NCI-H460 (cell line): Measurements from ENCODE around the gene PDCD2L. TPM values are rescaled to one million over a fixed set of nuclear protein-coding genes. Genes with fewer than 3 reads are reported as not detected.
A peak's percentile ranks its signal among the peaks of the same experiment; 100 is the strongest.
"Not testable (repeated sequence)": the region's sequence is repeated elsewhere in the genome, so short reads cannot be mapped to it uniquely, and the experiment has no call there.

Experiments
- DNase-seq: peaks from one replicate; pipeline ENCODE4 v3.0.0-alpha.2; 2016; ENCODE audit warnings: low read depth; ENCODE audit errors: extremely low read depth
- total RNA-seq: library from RNA; depleted of rRNA; stranded (reverse); fragments of >200 nt; shearing (Covaris generic); gene quantifications from 2 replicates; pipeline ENCODE4 v1.2.3, GENCODE V29; 2014

The PDCD2L gene
- total RNA-seq, 1 experiment from 2014 or later, result 24.9 TPM

- DNase-seq, result no peak
These were observed 33.2 kb upstream of the PDCD2L start for GRCh38 chr19:34370983-34371382.

DNA sequence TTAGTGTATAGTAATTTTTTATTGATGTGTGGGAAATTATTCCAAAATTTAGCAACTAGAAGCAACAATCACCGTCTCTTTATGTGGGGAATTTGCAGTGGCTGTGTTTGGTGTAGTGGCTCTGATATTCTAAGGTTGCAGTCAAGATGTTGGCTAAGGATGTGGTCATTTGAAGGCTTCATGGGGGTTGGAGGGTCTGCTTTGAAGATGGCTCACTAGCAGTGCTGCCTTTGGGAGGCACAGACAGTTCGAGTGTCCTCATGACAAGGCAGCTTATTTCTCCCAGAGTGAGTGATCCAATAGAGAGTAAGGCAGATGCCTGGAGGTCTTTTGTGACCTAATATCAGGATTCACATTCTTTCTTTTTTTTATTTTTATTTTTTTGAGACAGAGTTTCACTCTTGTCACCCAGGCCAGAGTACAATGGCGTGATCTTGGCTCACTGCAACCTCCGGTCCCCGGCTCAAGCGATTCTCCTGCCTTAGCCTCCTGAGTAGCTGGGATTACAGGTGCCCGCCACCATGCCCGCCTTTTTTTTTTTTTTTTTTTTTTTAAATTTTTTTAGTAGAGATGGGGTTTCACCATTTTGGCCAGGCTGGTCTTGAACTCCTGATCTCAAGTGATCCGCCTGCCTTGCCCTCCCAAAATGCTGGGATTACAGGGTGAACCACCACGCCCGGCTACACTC is 30.5 kb upstream of the PDCD2L start:
- DNase-seq, result no peak

DNA sequence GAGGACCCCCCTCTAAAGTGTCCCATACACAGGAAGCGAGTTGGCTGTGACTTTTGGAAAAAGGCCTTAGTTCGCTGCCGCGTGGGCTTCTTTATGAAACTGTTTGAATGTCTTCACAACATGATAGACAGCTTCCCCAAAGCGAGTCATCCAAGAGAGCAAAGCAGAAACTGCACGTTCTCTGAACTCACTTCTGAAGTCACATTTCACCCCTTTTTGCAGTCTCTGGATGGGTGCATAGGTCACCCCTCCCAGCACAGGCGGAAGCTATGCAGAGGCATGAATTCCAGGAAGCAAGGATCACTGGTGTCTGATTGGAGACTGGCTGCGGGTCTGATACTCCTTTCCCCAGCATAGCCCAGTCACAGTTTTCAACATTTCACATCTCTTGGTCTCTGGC is 28.6 kb upstream of the PDCD2L start:
- DNase-seq, result no peak

DNA sequence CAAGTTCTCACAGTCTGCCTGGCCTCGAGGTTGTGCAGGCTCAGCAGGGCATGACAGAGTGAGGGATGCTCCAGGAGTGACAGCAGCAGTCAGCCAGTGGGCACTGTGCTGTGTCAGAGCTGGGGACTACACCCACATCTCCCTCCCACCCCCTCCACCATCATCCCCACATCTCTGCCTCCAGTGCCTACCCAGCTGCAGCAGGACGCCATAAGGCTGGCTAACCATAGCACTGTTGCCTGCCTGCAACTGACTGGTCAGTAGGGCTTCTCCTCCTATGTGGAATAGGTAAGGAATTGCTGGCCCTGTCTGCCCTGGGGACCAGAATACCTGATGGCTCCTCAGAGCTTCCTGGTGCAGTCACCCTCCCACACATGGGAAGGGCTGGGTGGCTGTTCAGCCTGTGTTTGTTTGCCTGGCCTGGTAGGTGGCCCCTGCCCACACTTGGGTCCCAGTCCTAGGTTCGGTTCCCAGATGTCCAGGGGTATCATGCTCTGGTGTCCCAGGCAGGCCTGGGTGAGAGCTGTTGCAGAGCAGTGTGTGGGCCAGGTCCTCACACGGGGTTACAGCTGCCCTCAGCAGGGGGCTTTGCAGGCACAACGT is 23.5 kb upstream of the PDCD2L start:
- no peak for DNase-seq

DNA sequence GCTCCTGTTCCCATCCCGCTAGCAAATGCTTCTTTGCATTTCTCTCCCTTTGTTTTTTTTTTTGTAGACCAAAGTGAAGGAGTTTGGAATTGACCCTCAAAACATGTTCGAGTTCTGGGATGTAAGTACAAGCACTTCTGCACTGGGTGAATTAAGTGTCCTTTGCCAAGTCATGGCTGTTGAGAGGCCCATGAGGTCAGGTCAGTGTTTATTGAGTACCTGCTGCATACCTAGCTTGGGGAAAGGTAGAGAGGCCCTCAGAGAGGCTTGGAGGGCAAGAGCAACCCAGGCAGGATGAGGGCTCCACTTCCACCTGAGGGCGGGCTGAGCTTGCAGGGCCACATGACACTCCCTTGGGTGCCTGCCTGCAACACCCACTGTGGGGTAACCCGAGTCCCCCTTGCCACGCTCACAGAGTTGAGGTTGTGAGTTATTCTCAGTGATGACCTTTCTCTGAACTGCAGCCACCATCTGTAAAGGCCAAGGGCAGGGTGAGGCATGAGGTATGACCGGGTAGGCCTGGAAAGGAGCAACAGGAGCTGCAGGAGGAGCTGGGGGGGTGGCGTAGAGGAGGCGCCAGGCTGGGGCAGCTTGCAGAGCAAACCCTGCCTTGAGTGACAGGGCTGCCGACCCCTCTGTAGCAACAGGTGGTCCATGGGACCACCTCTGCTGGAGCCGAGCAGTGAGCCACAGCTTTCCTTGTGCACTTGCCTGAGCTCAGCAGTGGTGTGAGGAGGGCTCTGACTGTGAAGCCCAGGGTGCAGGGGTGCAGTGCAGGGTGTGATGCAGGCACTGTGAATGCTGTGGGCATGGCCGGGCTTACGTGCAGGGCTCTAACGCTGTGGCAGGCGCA is 22.6 kb upstream of the PDCD2L start:
- DNase-seq, result no peak

DNA sequence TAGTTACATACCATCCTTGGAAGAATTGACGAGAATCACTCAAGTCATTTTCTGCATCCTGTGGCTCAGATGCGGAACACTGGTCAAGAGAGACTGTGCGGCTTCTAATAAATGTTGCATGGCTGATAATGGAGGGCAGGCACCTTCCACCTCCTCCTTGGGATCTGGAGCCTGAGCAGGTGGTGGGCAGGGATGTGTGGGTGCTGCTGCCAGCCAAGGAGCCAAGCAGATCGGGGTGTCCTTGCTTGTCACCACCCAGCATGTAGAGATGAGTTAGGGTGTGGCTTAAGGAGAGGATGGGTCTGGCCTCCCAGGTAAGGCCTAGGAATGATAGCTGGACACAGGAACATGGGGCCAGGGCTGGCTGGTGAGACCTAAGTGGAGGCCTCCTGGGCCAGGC is 21.7 kb upstream of the PDCD2L start:
- no peak for DNase-seq

DNA sequence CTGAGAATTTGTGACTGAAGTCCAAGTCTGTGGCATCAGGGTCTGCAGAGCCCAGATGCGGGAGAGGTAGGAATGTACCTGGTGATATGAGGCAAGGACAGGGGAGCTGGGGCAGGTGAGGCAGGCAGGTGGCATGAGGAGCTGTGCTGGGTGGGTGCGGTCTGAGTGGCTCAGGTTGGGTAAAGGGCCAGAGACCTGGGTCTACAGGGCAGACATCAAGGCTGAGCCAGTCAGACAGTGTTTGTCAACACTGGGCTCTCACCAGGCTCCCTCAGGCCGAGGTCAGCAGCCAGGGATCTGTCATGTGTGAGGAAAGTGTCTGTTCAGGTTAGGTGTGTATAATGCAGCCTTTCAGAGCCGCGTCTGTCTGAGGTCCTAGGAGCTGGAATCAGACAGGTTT is 20.6 kb upstream of the PDCD2L start:
- DNase-seq, result no peak

DNA sequence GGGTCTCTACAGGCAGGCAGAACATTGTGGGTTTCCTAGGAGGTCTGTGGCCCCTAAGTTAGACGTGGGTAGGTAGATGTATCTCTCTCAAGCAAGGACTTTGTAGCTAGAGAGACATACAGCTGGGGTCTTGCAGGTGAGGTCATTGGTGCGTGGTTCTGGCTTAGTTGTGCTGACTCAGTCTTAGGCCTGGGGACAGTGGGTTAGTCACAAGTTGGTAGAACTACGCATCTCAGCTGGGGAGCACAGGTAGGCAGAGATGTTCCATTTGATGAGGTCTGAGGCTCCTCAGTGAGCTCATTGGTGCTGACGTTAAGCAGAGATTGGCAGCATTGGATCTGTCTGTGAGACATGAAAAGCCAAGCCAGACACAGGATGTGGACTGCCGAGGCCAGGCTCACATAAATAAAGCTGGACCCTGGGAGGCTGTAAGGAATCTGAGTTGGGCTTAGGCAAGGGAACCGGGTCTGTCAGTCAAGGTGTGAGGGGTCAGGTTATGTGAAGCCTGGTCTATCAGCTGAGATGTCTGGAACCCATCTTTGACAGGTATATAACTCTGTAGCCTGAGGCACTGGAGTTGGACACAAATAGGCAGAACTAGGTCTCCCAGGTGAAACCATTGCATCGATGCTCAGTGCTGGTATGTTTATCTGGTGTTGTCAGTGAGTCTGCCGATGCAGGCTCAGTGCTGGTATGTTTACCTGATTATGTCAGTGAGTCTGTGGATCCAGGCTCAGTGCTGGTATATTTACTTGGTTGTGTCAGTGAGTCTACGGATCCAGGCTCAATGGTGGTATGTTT is 17.4 kb upstream of the PDCD2L start:
- no peak for DNase-seq

GRCh38 chr19:34387446-34387810 is 16.8 kb upstream of the PDCD2L start:
- DNase-seq, result no peak

GRCh38 chr19:34388745-34389144 is 15.5 kb upstream of the PDCD2L start:
- not testable (repeated sequence) for DNase-seq

GRCh38 chr19:34391813-34392212 is 12.4 kb upstream of the PDCD2L start:
- DNase-seq, result no peak

GRCh38 chr19:34393031-34393430 is 11.2 kb upstream of the PDCD2L start:
- no peak for DNase-seq

DNA sequence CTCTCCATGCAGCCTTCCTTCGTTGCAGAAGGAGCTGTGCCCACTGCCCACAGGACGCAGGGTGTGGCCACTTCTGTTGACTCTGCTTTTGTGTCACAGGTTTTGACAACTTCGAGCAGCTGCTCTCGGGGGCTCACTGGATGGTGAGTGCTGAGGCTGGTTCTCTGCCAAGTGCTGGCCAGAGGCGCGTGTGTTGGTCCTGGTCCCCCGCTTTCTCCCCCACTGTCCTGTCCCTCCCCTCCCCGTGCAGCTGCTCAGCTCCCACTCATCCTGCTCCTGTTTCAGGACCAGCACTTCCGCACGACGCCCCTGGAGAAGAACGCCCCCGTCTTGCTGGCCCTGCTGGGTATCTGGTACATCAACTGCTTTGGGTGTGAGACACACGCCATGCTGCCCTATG is 10.6 kb upstream of the PDCD2L start:
- no peak for DNase-seq

- DNase-seq, result no peak
These were observed 6.3 kb upstream of the PDCD2L start for GRCh38 chr19:34397853-34398252.

DNA sequence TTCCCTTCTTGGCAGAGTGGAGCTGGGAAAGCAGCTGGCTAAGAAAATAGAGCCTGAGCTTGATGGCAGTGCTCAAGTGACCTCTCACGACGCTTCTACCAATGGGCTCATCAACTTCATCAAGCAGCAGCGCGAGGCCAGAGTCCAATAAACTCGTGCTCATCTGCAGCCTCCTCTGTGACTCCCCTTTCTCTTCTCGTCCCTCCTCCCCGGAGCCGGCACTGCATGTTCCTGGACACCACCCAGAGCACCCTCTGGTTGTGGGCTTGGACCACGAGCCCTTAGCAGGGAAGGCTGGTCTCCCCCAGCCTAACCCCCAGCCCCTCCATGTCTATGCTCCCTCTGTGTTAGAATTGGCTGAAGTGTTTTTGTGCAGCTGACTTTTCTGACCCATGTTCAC is 4.3 kb upstream of the PDCD2L start:
- no peak for DNase-seq

- not testable (repeated sequence) for DNase-seq
These were observed 3.4 kb upstream of the PDCD2L start for GRCh38 chr19:34400844-34401243.

- DNase-seq, result peak; percentile 24
These were observed 2.1 kb upstream of the PDCD2L start for GRCh38 chr19:34402074-34402600.

DNA sequence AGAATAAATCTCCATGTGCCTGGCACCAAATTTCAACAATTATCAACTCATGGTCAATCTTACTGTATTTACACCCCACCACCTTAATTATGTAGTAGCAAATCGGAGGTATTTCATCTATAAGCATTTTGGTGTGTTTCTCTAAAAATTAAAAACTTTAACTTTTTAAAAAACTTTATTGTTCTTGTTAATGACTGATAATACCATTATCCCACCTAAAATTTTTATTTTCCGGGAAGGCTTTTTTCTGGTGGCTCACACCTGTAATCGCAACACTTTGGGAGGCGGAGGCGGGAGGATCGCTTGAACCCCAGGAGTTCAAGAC is 453 bp upstream of the PDCD2L start:
- DNase-seq, result no peak

- DNase-seq, result no peak
These were observed 1.9 kb downstream of the PDCD2L start for GRCh38 chr19:34405892-34406660.

DNA sequence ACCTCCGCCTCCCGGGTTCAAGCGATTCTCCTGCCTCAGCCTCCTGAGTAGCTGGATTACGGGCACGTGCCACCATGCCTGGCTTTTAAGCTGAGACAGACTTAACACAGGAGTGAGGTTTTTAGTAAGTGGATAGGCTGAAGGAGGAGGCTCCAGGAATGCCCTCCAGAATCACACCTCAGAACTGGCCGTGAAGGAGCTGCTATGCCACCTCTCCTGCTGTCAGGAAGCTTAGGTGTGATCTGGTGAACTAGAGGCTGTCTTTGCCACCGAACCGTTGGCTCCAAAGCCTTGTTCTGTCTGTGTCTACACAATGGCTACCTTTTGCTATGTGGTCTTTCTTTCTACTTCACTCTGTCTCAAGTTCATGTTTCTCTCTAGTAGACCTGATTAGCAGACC is 4.2 kb downstream of the PDCD2L start:
- no peak for DNase-seq
